GM10266 (cell line): ENCODE results near the gene PINK1.
A peak's percentile ranks its signal among the peaks of the same experiment; 100 is the strongest.

ENCODE experiments used
- DNase-seq: peaks from one replicate; pipeline ENCODE4 v3.0.0; 2012; ENCODE audit errors: extremely low spot score
- TF ChIP-seq, protein P1 (sequence below): IDR thresholded peaks from 2 replicates; pipeline ENCODE4 v1.5.1; 2012; ENCODE audit warnings: mild to moderate bottlenecking, low read depth; ENCODE audit not compliant: control insufficient read depth, insufficient read depth; ENCODE audit errors: missing control alignments

Gene PINK1

DNA sequence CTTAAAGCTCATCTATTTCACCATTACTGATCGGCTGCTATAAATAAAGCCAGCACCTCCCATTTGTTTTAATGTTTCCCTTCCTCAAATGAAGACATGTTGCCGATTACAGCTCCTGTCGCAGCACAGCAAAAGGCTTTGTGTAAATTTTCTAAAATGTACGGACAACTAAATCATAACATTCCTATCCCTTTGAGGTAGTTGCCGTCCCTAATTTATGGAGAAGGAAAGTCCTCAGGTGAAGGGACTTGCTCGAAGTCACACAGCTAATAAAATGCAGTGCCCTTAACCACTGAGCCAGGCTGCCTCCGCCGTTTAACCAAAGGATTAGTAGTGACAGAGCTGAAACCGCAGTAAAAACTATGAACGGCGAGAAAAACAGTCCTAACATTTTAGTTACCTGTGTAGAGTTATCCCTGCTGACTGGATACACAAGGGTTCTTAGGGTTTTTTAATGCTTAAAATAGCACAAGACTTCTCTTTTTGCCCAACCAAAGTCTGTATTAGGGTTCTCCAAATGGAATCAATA lies 871 bp downstream of the PINK1 start:
- no peak for DNase-seq
- TF ChIP-seq, protein P1, sequence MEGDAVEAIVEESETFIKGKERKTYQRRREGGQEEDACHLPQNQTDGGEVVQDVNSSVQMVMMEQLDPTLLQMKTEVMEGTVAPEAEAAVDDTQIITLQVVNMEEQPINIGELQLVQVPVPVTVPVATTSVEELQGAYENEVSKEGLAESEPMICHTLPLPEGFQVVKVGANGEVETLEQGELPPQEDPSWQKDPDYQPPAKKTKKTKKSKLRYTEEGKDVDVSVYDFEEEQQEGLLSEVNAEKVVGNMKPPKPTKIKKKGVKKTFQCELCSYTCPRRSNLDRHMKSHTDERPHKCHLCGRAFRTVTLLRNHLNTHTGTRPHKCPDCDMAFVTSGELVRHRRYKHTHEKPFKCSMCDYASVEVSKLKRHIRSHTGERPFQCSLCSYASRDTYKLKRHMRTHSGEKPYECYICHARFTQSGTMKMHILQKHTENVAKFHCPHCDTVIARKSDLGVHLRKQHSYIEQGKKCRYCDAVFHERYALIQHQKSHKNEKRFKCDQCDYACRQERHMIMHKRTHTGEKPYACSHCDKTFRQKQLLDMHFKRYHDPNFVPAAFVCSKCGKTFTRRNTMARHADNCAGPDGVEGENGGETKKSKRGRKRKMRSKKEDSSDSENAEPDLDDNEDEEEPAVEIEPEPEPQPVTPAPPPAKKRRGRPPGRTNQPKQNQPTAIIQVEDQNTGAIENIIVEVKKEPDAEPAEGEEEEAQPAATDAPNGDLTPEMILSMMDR: no peak

DNA sequence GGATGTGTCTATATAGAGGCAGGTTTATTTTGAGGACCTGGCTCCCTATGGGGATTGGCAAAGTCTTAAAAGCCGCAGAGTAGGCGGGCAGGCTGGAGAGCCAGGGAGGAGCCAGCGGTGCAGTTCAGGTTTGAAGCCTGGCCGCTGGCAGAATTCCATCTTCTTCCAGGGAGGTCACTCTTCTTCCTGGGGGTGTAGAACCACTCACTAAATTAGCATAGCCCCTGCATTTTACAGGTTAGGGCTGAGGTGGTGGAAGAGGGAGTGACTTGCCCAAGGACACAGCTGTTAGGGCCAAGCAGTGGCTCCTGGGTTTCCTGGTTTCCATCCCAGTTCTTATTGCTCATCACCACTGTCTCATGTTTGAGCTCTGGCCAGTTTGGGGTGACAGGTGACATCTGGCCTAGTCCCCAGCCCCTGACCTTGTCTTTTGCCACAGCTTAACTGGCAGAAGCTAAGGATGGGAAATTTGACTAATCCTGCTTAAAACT lies 1.4 kb downstream of the PINK1 start:
- TF ChIP-seq, protein P1: no peak
- DNase-seq: no peak

DNA sequence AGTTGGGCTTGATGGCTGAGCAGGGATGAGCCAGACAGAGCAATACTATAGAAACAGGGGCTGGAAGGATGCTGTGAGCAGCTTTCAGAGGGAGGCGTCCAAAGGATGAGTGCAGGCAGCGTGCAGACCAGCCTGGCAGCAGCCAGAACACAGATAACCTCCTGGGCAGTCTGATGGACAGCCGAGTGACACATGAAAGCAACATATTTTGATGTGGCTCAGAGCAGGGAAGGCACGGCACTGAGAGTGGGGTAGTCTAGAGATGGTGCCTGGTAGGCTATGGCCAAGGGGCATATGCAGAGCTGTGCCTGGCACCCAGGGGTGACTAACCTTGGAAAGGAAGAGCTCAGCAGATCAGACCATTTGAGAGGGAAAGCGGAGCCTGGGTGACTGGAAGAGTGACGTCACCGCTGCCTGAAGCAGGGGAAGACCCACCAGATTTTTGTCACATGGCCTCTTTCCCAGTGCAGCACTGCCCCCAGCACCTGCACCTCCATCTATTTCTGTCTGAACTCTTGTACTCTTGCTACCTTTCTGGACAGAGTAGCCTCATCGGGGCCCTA lies 3.6 kb downstream of the PINK1 start:
- TF ChIP-seq, protein P1: no peak
- DNase-seq: no peak

DNA sequence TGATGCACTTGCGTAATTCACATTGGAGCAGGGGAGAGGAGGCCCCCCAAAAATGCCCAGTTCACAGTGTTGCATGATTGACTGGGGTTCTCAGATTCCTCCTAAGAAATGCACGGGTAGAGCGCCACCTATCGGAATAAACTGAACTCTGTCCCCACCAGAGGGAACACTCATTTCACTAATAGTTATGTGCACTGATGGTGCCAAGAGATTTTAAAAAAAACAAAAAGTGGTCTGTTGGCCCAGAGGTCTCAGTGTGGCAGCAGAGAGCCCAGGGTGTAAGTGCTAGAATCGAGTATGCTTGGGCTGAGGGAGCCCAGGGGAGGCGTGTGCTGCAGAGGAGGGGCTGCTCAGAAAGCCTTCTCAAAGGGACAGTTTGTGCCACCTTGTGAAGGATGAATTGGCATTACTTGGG lies 6.9 kb downstream of the PINK1 start:
- TF ChIP-seq, protein P1: peak; percentile 81
- peak; percentile 75 for DNase-seq

DNA sequence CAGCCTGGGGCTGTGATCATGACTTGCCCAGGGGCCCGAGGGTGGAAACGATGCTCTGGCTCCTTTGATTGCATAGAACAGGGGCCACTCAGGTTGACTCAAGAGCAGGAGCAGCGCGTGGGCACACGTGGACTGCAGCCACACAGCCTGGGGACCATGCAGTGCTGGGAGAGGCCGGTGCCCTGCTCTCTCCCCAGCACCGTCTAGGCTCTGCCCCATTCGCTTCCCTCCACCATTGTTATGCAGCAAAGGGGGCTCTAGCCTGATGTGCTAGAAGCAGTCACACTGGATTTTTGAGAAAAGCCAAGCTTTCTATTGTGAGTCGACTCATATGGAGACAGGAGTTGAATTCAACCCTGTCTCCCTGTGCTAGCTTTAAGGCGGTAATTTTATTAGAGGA lies 8.7 kb downstream of the PINK1 start:
- TF ChIP-seq, protein P1: no peak
- DNase-seq: no peak

DNA sequence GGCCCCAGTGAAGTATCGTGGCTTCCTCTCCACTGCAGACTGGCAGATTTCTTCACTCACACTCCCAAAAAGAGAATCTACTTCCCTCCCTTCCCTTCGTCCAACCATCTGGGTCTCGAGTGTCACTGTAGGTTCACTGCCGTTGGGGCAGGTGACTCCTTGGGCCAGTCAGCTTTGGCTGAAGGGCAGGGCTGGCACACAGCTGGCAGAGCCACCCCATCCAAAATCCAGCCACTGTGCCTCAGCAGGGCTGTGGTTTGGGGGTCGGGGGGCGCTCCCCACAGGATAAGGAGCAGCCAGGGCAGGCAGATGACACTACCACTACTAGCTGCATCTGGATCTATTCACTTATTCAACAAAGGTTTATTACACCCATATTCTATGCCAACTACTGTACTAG lies 9.8 kb downstream of the PINK1 start:
- DNase-seq: no peak
- TF ChIP-seq, protein P1: no peak

DNA sequence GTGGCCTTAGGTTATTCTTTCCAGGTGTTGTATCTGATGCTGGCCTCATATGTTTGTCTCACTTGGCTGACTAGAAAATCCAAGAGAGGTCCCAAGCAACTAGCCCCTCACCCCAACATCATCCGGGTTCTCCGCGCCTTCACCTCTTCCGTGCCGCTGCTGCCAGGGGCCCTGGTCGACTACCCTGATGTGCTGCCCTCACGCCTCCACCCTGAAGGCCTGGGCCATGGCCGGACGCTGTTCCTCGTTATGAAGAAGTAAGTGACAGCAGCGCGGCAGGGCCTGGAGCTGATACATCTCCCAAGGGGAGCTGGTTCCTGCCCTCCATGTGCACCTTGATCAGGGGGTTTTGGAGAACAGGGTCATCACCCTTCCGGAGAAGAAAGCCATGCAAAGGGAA lies 11.2 kb downstream of the PINK1 start:
- TF ChIP-seq, protein P1: no peak
- DNase-seq: no peak
